HG03457 (cell line): ENCODE measurements around the gene WBP4.

Experiments used
- ATAC-seq: cut with Tn5 transposase; IDR thresholded peaks from one replicate; pipeline ENCODE4 v1.9.1; 2021; ENCODE audit warnings: moderate number of reproducible peaks; ENCODE audit not compliant: unreplicated experiment

The WBP4 gene

GRCh38 chr13:41048640-41049039, 12.7 kb upstream of the WBP4 start:
- no peak for ATAC-seq

- ATAC-seq, result no peak
These were observed 11.5 kb upstream of the WBP4 start for GRCh38 chr13:41049480-41050440.

- no peak for ATAC-seq
These were observed 8.9 kb upstream of the WBP4 start for GRCh38 chr13:41052441-41052840.

GRCh38 chr13:41053384-41053826, 7.9 kb upstream of the WBP4 start:
- peak; percentile 72 for ATAC-seq

GRCh38 chr13:41054212-41054877, 7.0 kb upstream of the WBP4 start:
- ATAC-seq, result no peak

- no peak for ATAC-seq
These were observed 6.2 kb upstream of the WBP4 start for GRCh38 chr13:41054919-41055619.

GRCh38 chr13:41056194-41056593, 5.1 kb upstream of the WBP4 start:
- no peak for ATAC-seq

- no peak for ATAC-seq
These were observed 4.2 kb upstream of the WBP4 start for GRCh38 chr13:41056826-41057711.

- no peak for ATAC-seq
These were observed 2.8 kb upstream of the WBP4 start for GRCh38 chr13:41058295-41059070.

GRCh38 chr13:41059456-41060081, 1.7 kb upstream of the WBP4 start:
- ATAC-seq, result no peak

- ATAC-seq, result peak; percentile 32
These were observed 1.1 kb upstream of the WBP4 start for GRCh38 chr13:41060082-41060723.

GRCh38 chr13:41060724-41061074, 610 bp upstream of the WBP4 start:
- ATAC-seq, result peak; percentile 17

GRCh38 chr13:41061914-41062837, 867 bp downstream of the WBP4 start:
- ATAC-seq, result peak; percentile 17

- ATAC-seq, result no peak
These were observed 3.2 kb downstream of the WBP4 start for GRCh38 chr13:41064493-41064892.

- no peak for ATAC-seq
These were observed 3.8 kb downstream of the WBP4 start for GRCh38 chr13:41065078-41065477.

GRCh38 chr13:41074523-41074922, 13.2 kb downstream of the WBP4 start:
- no peak for ATAC-seq

GRCh38 chr13:41075034-41075433, 13.7 kb downstream of the WBP4 start:
- no peak for ATAC-seq

- no peak for ATAC-seq
These were observed 14.2 kb downstream of the WBP4 start for GRCh38 chr13:41075485-41075884.
